PC-3 (cell line): Measurements from ENCODE around the gene DNAH14. TPM values are rescaled to one million over a fixed set of nuclear protein-coding genes. Genes with fewer than 3 reads are reported as not detected.

ENCODE experiments used
- ATAC-seq: fragments of 200-7000 bp; cut with Tn5 transposase; 2 replicates; pipeline ENCODE4 v1.9.1; 2020; ENCODE audit warnings: mild to moderate bottlenecking, moderate library complexity
- BruUV-seq: library from RNA; stranded (reverse); fragments of 400-500 nt; replicated peaks from 2 replicates; lab custom pipeline; 2021; lab: Mats Ljungman, UMichigan
- CTCF ChIA-PET: fragments of 300-600 bp; sonication (Branson Sonifier 250); formaldehyde crosslinking; loops from one replicate; lab custom pipeline; 2022; ENCODE audit warnings: antibody characterized with exemption; lab: Charles Lee
- POLR2A ChIA-PET: fragments of 300-600 bp; sonication (Branson Sonifier 250); formaldehyde crosslinking; loops from one replicate; lab custom pipeline; 2022; ENCODE audit warnings: antibody characterized with exemption; ENCODE audit not compliant: unreplicated experiment; lab: Charles Lee
- DNase-seq: peaks from one replicate; pipeline ENCODE4 v3.0.0-alpha.2; 2015
- H2AFZ ChIP-seq: fragments of 300-600 bp; sonication (generic); 2 replicates; pipeline ENCODE4 v1.6.0; 2016; ENCODE audit warnings: antibody characterized with exemption, low read length
- H3F3A ChIP-seq: fragments of 300-600 bp; sonication (generic); one replicate; pipeline ENCODE4 v1.6.0; 2017; ENCODE audit warnings: antibody characterized with exemption, low read length, control low read depth, mild to moderate bottlenecking; ENCODE audit not compliant: unreplicated experiment
- H3K27ac ChIP-seq: fragments of 300-600 bp; sonication (generic); 2 replicates; pipeline ENCODE4 v1.5.1; 2016; ENCODE audit warnings: mild to moderate bottlenecking, low read length
- H3K27me3 ChIP-seq: fragments of 300-600 bp; sonication (generic); 2 replicates; pipeline ENCODE4 v1.6.1; 2016; ENCODE audit warnings: low read length, mixed read lengths
- H3K36me3 ChIP-seq: fragments of 300-600 bp; sonication (generic); 2 replicates; pipeline ENCODE4 v1.6.1; 2016; ENCODE audit warnings: low read depth, mixed run types, low read length, mixed read lengths
- H3K4me1 ChIP-seq: fragments of 300-600 bp; sonication (generic); 2 replicates; pipeline ENCODE4 v1.5.1; 2016; ENCODE audit warnings: low read length; ENCODE audit not compliant: insufficient read depth
- H3K4me2 ChIP-seq: fragments of 300-600 bp; sonication (generic); 2 replicates; pipeline ENCODE4 v1.6.0; 2016; ENCODE audit warnings: low read length
- H3K4me3 ChIP-seq: fragments of 300-600 bp; sonication (generic); 2 replicates; pipeline ENCODE4 v1.5.1; 2016; ENCODE audit warnings: mild to moderate bottlenecking, low read length, mixed read lengths
- H3K79me2 ChIP-seq: fragments of 300-600 bp; sonication (generic); 2 replicates; pipeline ENCODE4 v1.6.1; 2017; ENCODE audit warnings: low read length, mixed read lengths
- H3K9ac ChIP-seq: fragments of 300-600 bp; sonication (generic); 2 replicates; pipeline ENCODE4 v1.6.0; 2016; ENCODE audit warnings: mild to moderate bottlenecking, low read length
- H3K9me2 ChIP-seq: fragments of 300-600 bp; sonication (generic); replicated peaks from 2 replicates; pipeline ENCODE4 v1.6.1; 2016; ENCODE audit warnings: mixed run types, low read length, mixed read lengths
- H3K9me3 ChIP-seq: fragments of 300-600 bp; sonication (generic); 2 replicates; pipeline ENCODE4 v1.6.1; 2016; ENCODE audit warnings: low read length, mixed read lengths
- H4K20me1 ChIP-seq: fragments of 300-600 bp; sonication (generic); 2 replicates; pipeline ENCODE4 v1.6.1; 2016; ENCODE audit warnings: low read length, mixed read lengths
- EZH2 ChIP-seq: fragments of 300-600 bp; sonication (generic); IDR thresholded peaks from one replicate; pipeline ENCODE4 v1.6.1; 2017; ENCODE audit warnings: antibody characterized with exemption, mild to moderate bottlenecking, low read length; ENCODE audit not compliant: unreplicated experiment
- EZH2phosphoT487 ChIP-seq: fragments of 300-600 bp; sonication (generic); IDR thresholded peaks from 2 replicates; pipeline ENCODE4 v1.6.1; 2018; ENCODE audit warnings: mild to moderate bottlenecking, antibody characterized with exemption, low read length, borderline replicate concordance
- intact Hi-C: fragments of 100-400 bp; cut with micrococcal nuclease; formaldehyde crosslinking; loops from 2 replicates; pipeline ENCODE4 v1.9.0; 2023
- total RNA-seq: library from RNA; depleted of rRNA; stranded (reverse); fragments of >200 nt; gene quantifications from 2 replicates; pipeline ENCODE4 v1.2.3, GENCODE V29; 2014
- TF ChIP-seq, protein P1 (sequence below): fragments of 300-600 bp; sonication (generic); conservative IDR thresholded peaks from 2 replicates; pipeline ENCODE4 v1.5.1; 2017; ENCODE audit warnings: antibody characterized with exemption, low read depth, mild to moderate bottlenecking, low read length

The DNAH14 gene
- total RNA-seq, 1 experiment from 2014 or later: 42.8 TPM

GRCh38 chr1:225446981-225447615, 517.6 kb downstream of the DNAH14 start:
- CTCF ChIA-PET: no interaction called here
- H3K27ac ChIP-seq: no peak overlapping the region

DNA sequence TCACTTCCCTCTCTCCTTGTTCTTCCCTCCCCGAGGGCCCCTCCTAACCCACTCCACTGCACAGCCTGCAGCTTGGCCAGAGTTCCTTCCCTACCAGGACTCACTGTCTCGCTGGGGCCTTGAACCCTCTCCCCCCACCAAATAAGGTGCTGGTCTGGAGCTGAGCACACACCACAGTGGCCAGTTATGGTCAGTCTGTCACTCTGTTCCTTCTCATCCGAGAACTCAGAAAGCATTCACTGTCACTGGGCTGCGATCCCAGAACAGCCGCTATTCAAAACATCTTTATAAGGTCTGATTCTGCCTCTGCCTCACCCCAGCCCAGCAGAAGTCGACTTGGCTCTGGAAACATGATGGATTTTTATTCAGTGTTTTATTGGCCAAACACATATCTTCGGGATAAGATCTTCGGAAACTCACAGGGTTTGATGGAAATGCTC, 518.2 kb downstream of the DNAH14 start:
- Histone ChIP-seq H3F3A (no peaks in the 10 kb centered on the region), H3K27ac (no peak overlapping the region), H3K4me1 (peaks cover 52% of the 10 kb centered on the region), H2AFZ (no peak overlapping the region), H3K79me2 (no peaks in the 10 kb centered on the region), H3K9ac (no peak overlapping the region), H3K4me2 (no peak overlapping the region), H3K4me3 (no peak overlapping the region), H4K20me1 (no peaks in the 10 kb centered on the region), H3K9me3 (no peaks in the 10 kb centered on the region), H3K36me3 (no peaks in the 10 kb centered on the region), H3K9me2 (no peaks in the 10 kb centered on the region), H3K27me3 (no peaks in the 10 kb centered on the region)
- intact Hi-C loops: no loop called here
- TF ChIP-seq, protein P1, sequence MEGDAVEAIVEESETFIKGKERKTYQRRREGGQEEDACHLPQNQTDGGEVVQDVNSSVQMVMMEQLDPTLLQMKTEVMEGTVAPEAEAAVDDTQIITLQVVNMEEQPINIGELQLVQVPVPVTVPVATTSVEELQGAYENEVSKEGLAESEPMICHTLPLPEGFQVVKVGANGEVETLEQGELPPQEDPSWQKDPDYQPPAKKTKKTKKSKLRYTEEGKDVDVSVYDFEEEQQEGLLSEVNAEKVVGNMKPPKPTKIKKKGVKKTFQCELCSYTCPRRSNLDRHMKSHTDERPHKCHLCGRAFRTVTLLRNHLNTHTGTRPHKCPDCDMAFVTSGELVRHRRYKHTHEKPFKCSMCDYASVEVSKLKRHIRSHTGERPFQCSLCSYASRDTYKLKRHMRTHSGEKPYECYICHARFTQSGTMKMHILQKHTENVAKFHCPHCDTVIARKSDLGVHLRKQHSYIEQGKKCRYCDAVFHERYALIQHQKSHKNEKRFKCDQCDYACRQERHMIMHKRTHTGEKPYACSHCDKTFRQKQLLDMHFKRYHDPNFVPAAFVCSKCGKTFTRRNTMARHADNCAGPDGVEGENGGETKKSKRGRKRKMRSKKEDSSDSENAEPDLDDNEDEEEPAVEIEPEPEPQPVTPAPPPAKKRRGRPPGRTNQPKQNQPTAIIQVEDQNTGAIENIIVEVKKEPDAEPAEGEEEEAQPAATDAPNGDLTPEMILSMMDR: no peak
- no peak for TF ChIP-seq EZH2phosphoT487
- no peak for TF ChIP-seq EZH2
- CTCF ChIA-PET: no interaction called here
- ATAC-seq (no peak), DNase-seq (no peak)
- POLR2A ChIA-PET: interaction anchor here (0.6 kb wide), 1 partner anchor 662 kb away, joined by 5 read pairs; no protein-coding TSS in a partner anchor
- no TSS peak for BruUV-seq

More at GRCh38 chr1:225446981-225447615, 517.6 kb downstream of the DNAH14 start:
- no peak overlapping the region for H3K4me2 ChIP-seq
- no peak overlapping the region for H3K4me3 ChIP-seq
- H2AFZ ChIP-seq: no peak overlapping the region
- no TSS peak for BruUV-seq
- no peaks in the 10 kb centered on the region for H3K9me2 ChIP-seq
- no peaks in the 10 kb centered on the region for H3K9me3 ChIP-seq
- no peaks in the 10 kb centered on the region for H3K27me3 ChIP-seq
- DNase-seq (no peak), ATAC-seq (no peak)
- no peaks in the 10 kb centered on the region for H3K36me3 ChIP-seq
- no peaks in the 10 kb centered on the region for H3K79me2 ChIP-seq
- H3K9ac ChIP-seq: no peak overlapping the region
- POLR2A ChIA-PET: interaction anchor here (0.6 to 1.3 kb wide), 2 partner anchors 14 to 662 kb away, joined by 5 read pairs; no protein-coding TSS in a partner anchor
- TF ChIP-seq, protein P1: no peak
- no peak for TF ChIP-seq EZH2
- no peak for TF ChIP-seq EZH2phosphoT487
- intact Hi-C loops: no loop called here
- H3F3A ChIP-seq: no peaks in the 10 kb centered on the region
- H4K20me1 ChIP-seq: no peaks in the 10 kb centered on the region
- H3K4me1 ChIP-seq: peaks cover 52% of the 10 kb centered on the region

DNA sequence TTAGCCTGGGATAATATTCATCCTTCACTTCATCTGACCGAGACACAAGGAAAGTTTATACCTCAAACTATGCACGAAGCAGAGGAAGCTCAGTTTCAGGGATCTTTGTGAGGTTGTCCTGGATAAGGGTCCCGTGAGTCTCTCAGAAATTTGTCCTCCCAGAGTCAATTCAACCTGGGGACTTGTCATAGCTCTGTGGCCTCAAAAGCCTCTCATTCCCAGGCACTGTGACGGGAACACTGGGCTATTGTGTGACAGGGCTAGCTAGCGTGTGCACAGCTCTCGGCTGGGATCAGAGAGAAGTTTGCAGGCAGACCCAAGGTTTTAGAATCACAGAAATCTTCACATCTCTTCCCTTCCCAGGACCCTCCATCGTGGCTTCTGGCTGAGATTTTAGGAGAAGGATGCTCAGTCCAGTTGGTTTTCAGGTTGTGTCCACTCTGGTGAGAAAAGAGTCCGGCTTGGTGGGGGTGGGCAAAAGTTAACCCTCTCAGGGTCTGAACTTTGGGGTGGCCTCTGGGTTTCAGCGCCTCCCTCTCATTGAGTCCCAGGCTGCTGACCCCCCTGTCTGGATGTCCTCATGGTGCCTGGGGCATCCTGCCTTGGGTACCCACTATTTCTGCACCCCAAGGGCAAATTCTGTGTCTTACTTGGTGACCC, 518.8 kb downstream of the DNAH14 start:
- Histone ChIP-seq H3K4me3 (no peak overlapping the region), H3K27ac (no peak overlapping the region), H3F3A (no peaks in the 10 kb centered on the region), H3K9ac (no peak overlapping the region), H3K9me2 (no peaks in the 10 kb centered on the region), H4K20me1 (no peaks in the 10 kb centered on the region), H3K4me1 (peaks cover 54% of the 10 kb centered on the region), H3K27me3 (no peaks in the 10 kb centered on the region), H3K36me3 (no peaks in the 10 kb centered on the region), H3K4me2 (no peak overlapping the region), H3K9me3 (no peaks in the 10 kb centered on the region), H3K79me2 (no peaks in the 10 kb centered on the region), H2AFZ (no peak overlapping the region)
- ATAC-seq (no peak), DNase-seq (no peak)
- BruUV-seq: no TSS peak
- ChIA-PET POLR2A (interaction anchor here (0.5 kb wide), 1 partner anchor 20 kb away, joined by 7 read pairs; no protein-coding TSS in a partner anchor), CTCF (no interaction called here)
- intact Hi-C loops: no loop called here
- TF ChIP-seq, protein P1: no peak
- TF ChIP-seq EZH2: no peak
- TF ChIP-seq EZH2phosphoT487: no peak
